Activated naive CD4-positive, alpha-beta T cell treated with anti-CD3 and anti-CD28 coated beads, Interleukin-2, amount 50 U/mL, for 72 hours (primary cell): ENCODE data around the gene CPN2. TPM values are rescaled to one million over a fixed set of nuclear protein-coding genes. Genes with fewer than 3 reads are reported as not detected.
A peak's percentile ranks its signal among the peaks of the same experiment; 100 is the strongest.

ENCODE experiments used
- ATAC-seq, 2 donors: fragments of 150-1000 bp; cut with Tn5 transposase; 2 replicates each; pipeline ENCODE4 v1.10.0; 2021; ENCODE audit warnings: mild to moderate bottlenecking in 2 of 2, moderate library complexity in 2 of 2
- DNase-seq, 2 donors: peaks; one replicate each; pipeline ENCODE4 v3.0.0; 2021 to 2022; ENCODE audit warnings: low spot score in 2 of 2
- H3K27ac Mint-ChIP-seq, 2 donors: one replicate each; pipeline ENCODE4 v1.8.0; 2022; ENCODE audit warnings: mild to moderate bottlenecking in 2 of 2, mixed read lengths in 2 of 2
- H3K36me3 Mint-ChIP-seq, 2 donors: one replicate each; pipeline ENCODE4 v1.8.0; 2022; ENCODE audit warnings: mixed read lengths in 2 of 2
- H3K9me3 Mint-ChIP-seq, 2 donors: one replicate each; pipeline ENCODE4 v1.8.0; 2022; ENCODE audit warnings: mixed read lengths in 2 of 2
- total RNA-seq, 2 donors: library from RNA; stranded (reverse); gene quantifications; one replicate each; pipeline ENCODE4 v1.2.3, GENCODE V29; 2022

The CPN2 gene
- total RNA-seq, 2 donors from 2014 or later: not detected

GRCh38 chr3:194342861-194343560 is 8.1 kb downstream of the CPN2 start:
- H3K9me3 Mint-ChIP-seq: no peaks in the 10 kb centered on the region
- no peaks in the 10 kb centered on the region for H3K36me3 Mint-ChIP-seq
- DNase-seq (no peak), ATAC-seq (no peak)
- no peak overlapping the region for H3K27ac Mint-ChIP-seq

- ATAC-seq (no peak), DNase-seq (no peak)
- H3K36me3 Mint-ChIP-seq: no peaks in the 10 kb centered on the region
- peak overlapping the region in 1 of 2 donors; percentile 60 for H3K27ac Mint-ChIP-seq
- no peaks in the 10 kb centered on the region for H3K9me3 Mint-ChIP-seq
Observed at GRCh38 chr3:194340757-194341400, 10.2 kb downstream of the CPN2 start.

- Mint-ChIP-seq H3K36me3 (no peaks in the 10 kb centered on the region), H3K9me3 (no peaks in the 10 kb centered on the region), H3K27ac (peak overlapping the region in 1 of 2 donors; percentile 8)
- no peak for DNase-seq
- no peak for ATAC-seq
Observed at GRCh38 chr3:194339840-194340239, 11.3 kb downstream of the CPN2 start.

- DNase-seq (no peak), ATAC-seq (no peak)
- no peaks in the 10 kb centered on the region for H3K9me3 Mint-ChIP-seq
- no peak overlapping the region for H3K27ac Mint-ChIP-seq
- no peaks in the 10 kb centered on the region for H3K36me3 Mint-ChIP-seq
Observed at GRCh38 chr3:194339356-194339755, 11.8 kb downstream of the CPN2 start.

- no peaks in the 10 kb centered on the region for H3K36me3 Mint-ChIP-seq
- ATAC-seq (no peak), DNase-seq (no peak)
- no peaks in the 10 kb centered on the region for H3K9me3 Mint-ChIP-seq
- H3K27ac Mint-ChIP-seq: peak overlapping the region in 1 of 2 donors; percentile 14
Observed at GRCh38 chr3:194337965-194338753, 13.0 kb downstream of the CPN2 start.

GRCh38 chr3:194336601-194337355 is 14.3 kb downstream of the CPN2 start:
- H3K27ac Mint-ChIP-seq: no peak overlapping the region
- H3K9me3 Mint-ChIP-seq: no peaks in the 10 kb centered on the region
- H3K36me3 Mint-ChIP-seq: no peaks in the 10 kb centered on the region
- no peak for DNase-seq
- no peak for ATAC-seq

GRCh38 chr3:194333981-194334320 is 17.2 kb downstream of the CPN2 start:
- DNase-seq: no peak
- no peak for ATAC-seq
- H3K9me3 Mint-ChIP-seq: no peaks in the 10 kb centered on the region
- no peaks in the 10 kb centered on the region for H3K36me3 Mint-ChIP-seq
- no peak overlapping the region for H3K27ac Mint-ChIP-seq

- DNase-seq: peak; percentile 85 to 96
- Mint-ChIP-seq H3K27ac (no peak overlapping the region), H3K36me3 (no peaks in the 10 kb centered on the region), H3K9me3 (no peaks in the 10 kb centered on the region)
- peak; percentile 97 to 98 for ATAC-seq
Observed at GRCh38 chr3:194333212-194333980, 17.7 kb downstream of the CPN2 start.

- ATAC-seq (no peak), DNase-seq (no peak)
- H3K9me3 Mint-ChIP-seq: no peaks in the 10 kb centered on the region
- H3K27ac Mint-ChIP-seq: no peak overlapping the region
- no peaks in the 10 kb centered on the region for H3K36me3 Mint-ChIP-seq
Observed at GRCh38 chr3:194332858-194333211, 18.3 kb downstream of the CPN2 start.

- ATAC-seq: no peak
- Mint-ChIP-seq H3K27ac (no peak overlapping the region), H3K9me3 (no peaks in the 10 kb centered on the region), H3K36me3 (no peaks in the 10 kb centered on the region)
- DNase-seq: no peak
Observed at GRCh38 chr3:194330579-194330978, 20.5 kb downstream of the CPN2 start.

GRCh38 chr3:194330160-194330559 is 21.0 kb downstream of the CPN2 start:
- H3K27ac Mint-ChIP-seq: no peak overlapping the region
- DNase-seq: no peak
- ATAC-seq: no peak
- no peaks in the 10 kb centered on the region for H3K36me3 Mint-ChIP-seq
- no peaks in the 10 kb centered on the region for H3K9me3 Mint-ChIP-seq

- H3K36me3 Mint-ChIP-seq: no peaks in the 10 kb centered on the region
- H3K27ac Mint-ChIP-seq: no peak overlapping the region
- DNase-seq (no peak), ATAC-seq (no peak)
- H3K9me3 Mint-ChIP-seq: no peaks in the 10 kb centered on the region
Observed at GRCh38 chr3:194329583-194329965, 21.6 kb downstream of the CPN2 start.

GRCh38 chr3:194328942-194329582 is 22.1 kb downstream of the CPN2 start:
- H3K9me3 Mint-ChIP-seq: no peaks in the 10 kb centered on the region
- ATAC-seq: no peak
- peak overlapping the region in 1 of 2 donors; percentile 75 for H3K27ac Mint-ChIP-seq

GRCh38 chr3:194328053-194328657 is 23.0 kb downstream of the CPN2 start:
- DNase-seq: no peak
- Mint-ChIP-seq H3K27ac (peak overlapping the region in 1 of 2 donors; percentile 75), H3K36me3 (no peaks in the 10 kb centered on the region), H3K9me3 (no peaks in the 10 kb centered on the region)
- peak; percentile 49 to 61 for ATAC-seq

More at GRCh38 chr3:194328942-194329582, 22.1 kb downstream of the CPN2 start:
- no peak for DNase-seq
- H3K36me3 Mint-ChIP-seq: no peaks in the 10 kb centered on the region

- no peak for DNase-seq
- no peak for ATAC-seq
Observed at GRCh38 chr3:194327218-194328052, 23.7 kb downstream of the CPN2 start.

More at GRCh38 chr3:194327218-194328052, 23.7 kb downstream of the CPN2 start:
- H3K36me3 Mint-ChIP-seq: no peaks in the 10 kb centered on the region
- H3K9me3 Mint-ChIP-seq: no peaks in the 10 kb centered on the region
- H3K27ac Mint-ChIP-seq: no peak overlapping the region
